Body of pancreas (tissue), 4 donors: ENCODE data around the gene IL22. TPM values are rescaled to one million over a fixed set of nuclear protein-coding genes. Genes with fewer than 3 reads are reported as not detected.

Source experiments
- ATAC-seq: fragments of 150-250 bp; one replicate; pipeline ENCODE4 v1.9.1; 2016
- DNase-seq, 4 donors: peaks; one replicate each; pipeline ENCODE4 v3.0.0-alpha.2; 2019
- H3K27ac ChIP-seq, 4 donors: fragments of 200-600 bp; sonication (generic); 1 replicate in 3 of 4; 2 replicates in 1 of 4; pipeline versions ENCODE4 v1.5.1 to v1.6.1; 2016 to 2019; ENCODE audit warnings: mild to moderate bottlenecking in 1 of 4, mixed read lengths in 1 of 4, moderate library complexity in 1 of 4
- H3K27me3 ChIP-seq, 2 donors: fragments of 200-600 bp; sonication (generic); one replicate each; pipeline ENCODE4 v1.6.0; 2016; ENCODE audit warnings: mild to moderate bottlenecking in 1 of 2
- H3K36me3 ChIP-seq, 2 donors: fragments of 200-600 bp; sonication (generic); replicated peaks in 1 of 2; 2 replicates each; pipeline ENCODE4 v1.5.1; 2016; ENCODE audit warnings: low read depth in 2 of 2; ENCODE audit not compliant: insufficient read depth in 1 of 2
- H3K4me1 ChIP-seq: fragments of 200-600 bp; sonication (generic); one replicate; pipeline ENCODE4 v1.6.0; 2016
- H3K4me3 ChIP-seq, 2 donors: fragments of 200-600 bp; sonication (generic); 1 replicate in 1 of 2; 2 replicates in 1 of 2; pipeline ENCODE4 v1.5.1; 2016 to 2019
- H3K9me3 ChIP-seq, 3 donors: fragments of 200-600 bp; sonication (generic); 1 replicate in 2 of 3; 2 replicates in 1 of 3; pipeline ENCODE4 v1.5.1; 2016
- CTCF ChIP-seq, 7 experiments: fragments of 450-650 bp in 4 of 7; fragments of 200-600 bp in 3 of 7; sonication (generic) in 3 of 7; IDR thresholded peaks; one replicate each; pipeline ENCODE4 v1.5.1; 2016 to 2019; ENCODE audit warnings: antibody characterized with exemption in 7 of 7
- POLR2A ChIP-seq, 3 donors: fragments of 450-650 bp; IDR thresholded peaks; one replicate each; pipeline ENCODE4 v1.6.1; 2016; ENCODE audit warnings: antibody characterized with exemption in 3 of 3, mild to moderate bottlenecking in 2 of 3
- WGBS, 2 donors: methylation state at CpG; one replicate each; pipeline ENCODE4 v1.1.5; 2017; 5-methylcytosine and 5-hydroxymethylcytosine counted together
- intact Hi-C: fragments of 100-400 bp; cut with DNase I; formaldehyde crosslinking; loops from one replicate; pipeline ENCODE4 v1.15.1; 2023
- total RNA-seq, 2 donors: library from RNA; depleted of rRNA; stranded (reverse); fragments of >200 nt; gene quantifications; one replicate each; pipeline ENCODE4 v1.1.0, GENCODE V29; 2016

IL22 gene
- total RNA-seq, 2 donors from 2014 or later = not detected

DNA sequence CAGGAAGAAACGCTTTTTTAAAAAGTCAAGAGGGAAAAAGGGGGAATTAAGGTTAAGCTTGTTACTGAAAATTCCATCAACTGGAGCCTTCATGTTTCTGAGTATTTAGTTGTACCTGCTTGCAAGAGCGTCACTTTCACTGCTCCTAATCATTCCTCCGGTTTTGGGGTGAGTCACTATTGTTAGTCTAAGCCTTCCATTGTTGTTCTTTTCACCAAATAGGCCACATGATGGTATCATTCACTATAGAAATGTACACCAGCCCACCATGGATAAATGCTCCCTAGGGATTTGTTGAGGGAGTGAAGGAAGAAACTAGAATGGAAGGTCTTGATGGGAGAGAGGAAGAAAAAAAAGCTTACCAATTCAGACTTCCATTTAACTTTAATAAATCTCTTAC, 3.0 kb downstream of the IL22 start:
- TF ChIP-seq POLR2A (IDR thresholded peaks at IDR 0.05) = no peak
- no peak for TF ChIP-seq CTCF (IDR thresholded peaks at IDR 0.05)
- H3K27me3 ChIP-seq = no peaks in the 10 kb centered on the region
- no peak overlapping the region for H3K4me3 ChIP-seq
- H3K36me3 ChIP-seq = no peaks in the 10 kb centered on the region
- WGBS, 2 donors = 64 to 77% methylated on average over 3 of the region's 3 CpGs
- no peaks in the 10 kb centered on the region for H3K9me3 ChIP-seq
- H3K27ac ChIP-seq = no peak overlapping the region
- no peak for ATAC-seq
- intact Hi-C loops = no loop called here
- peaks cover 2% of the 10 kb centered on the region for H3K4me1 ChIP-seq
- DNase-seq = no peak

DNA sequence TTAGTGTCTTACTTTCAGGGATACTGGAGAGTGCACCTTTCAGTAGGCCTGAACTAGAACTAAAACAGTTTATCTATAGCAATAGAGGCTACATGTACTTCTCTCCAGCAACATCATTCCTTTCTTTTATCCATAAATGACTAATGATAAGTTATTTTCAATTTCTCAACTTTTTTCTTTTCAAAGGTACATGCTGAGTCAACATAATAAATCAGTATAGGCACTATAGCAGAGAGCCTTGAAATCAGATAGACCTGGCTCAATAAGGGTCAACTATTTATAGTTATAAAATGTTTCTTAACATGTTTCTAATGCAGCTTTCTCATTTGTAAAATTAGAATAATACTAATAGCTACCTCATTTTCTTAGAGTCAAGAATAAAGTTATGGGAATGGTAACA, 5.6 kb downstream of the IL22 start:
- H3K27ac ChIP-seq = no peak overlapping the region
- H3K27me3 ChIP-seq = no peaks in the 10 kb centered on the region
- DNase-seq (no peak), ATAC-seq (no peak)
- TF ChIP-seq POLR2A (IDR thresholded peaks at IDR 0.05) = no peak
- no peak for TF ChIP-seq CTCF (IDR thresholded peaks at IDR 0.05)
- H3K9me3 ChIP-seq = no peaks in the 10 kb centered on the region
- no peaks in the 10 kb centered on the region for H3K36me3 ChIP-seq
- no peak overlapping the region for H3K4me3 ChIP-seq
- peaks cover 6% of the 10 kb centered on the region for H3K4me1 ChIP-seq
- intact Hi-C loops = no loop called here

GRCh38 chr12:68246350-68246749, 7.1 kb downstream of the IL22 start:
- intact Hi-C loops = no loop called here
- Histone ChIP-seq H3K27ac (no peak overlapping the region), H3K9me3 (no peaks in the 10 kb centered on the region), H3K36me3 (no peaks in the 10 kb centered on the region), H3K4me3 (no peak overlapping the region), H3K27me3 (no peaks in the 10 kb centered on the region), H3K4me1 (peaks cover 6% of the 10 kb centered on the region)
- ATAC-seq = no peak
- TF ChIP-seq CTCF (IDR thresholded peaks at IDR 0.05) = no peak
- no peak for TF ChIP-seq POLR2A (IDR thresholded peaks at IDR 0.05)
- no peak for DNase-seq
- WGBS, 2 donors = 88 to 94% methylated on average over 6 of the region's 6 CpGs

- Histone ChIP-seq H3K27ac (no peak overlapping the region), H3K4me1 (peaks cover 6% of the 10 kb centered on the region), H3K4me3 (no peak overlapping the region), H3K9me3 (no peaks in the 10 kb centered on the region), H3K36me3 (no peaks in the 10 kb centered on the region), H3K27me3 (no peaks in the 10 kb centered on the region)
- DNase-seq = no peak
- ATAC-seq = no peak
- intact Hi-C loops = no loop called here
- 33 to 38% methylated on average over 6 of the region's 6 CpGs for WGBS, 2 donors
- TF ChIP-seq CTCF (IDR thresholded peaks at IDR 0.05) = no peak
- TF ChIP-seq POLR2A (IDR thresholded peaks at IDR 0.05) = no peak
These were observed 8.0 kb downstream of the IL22 start for GRCh38 chr12:68245180-68246021.

DNA sequence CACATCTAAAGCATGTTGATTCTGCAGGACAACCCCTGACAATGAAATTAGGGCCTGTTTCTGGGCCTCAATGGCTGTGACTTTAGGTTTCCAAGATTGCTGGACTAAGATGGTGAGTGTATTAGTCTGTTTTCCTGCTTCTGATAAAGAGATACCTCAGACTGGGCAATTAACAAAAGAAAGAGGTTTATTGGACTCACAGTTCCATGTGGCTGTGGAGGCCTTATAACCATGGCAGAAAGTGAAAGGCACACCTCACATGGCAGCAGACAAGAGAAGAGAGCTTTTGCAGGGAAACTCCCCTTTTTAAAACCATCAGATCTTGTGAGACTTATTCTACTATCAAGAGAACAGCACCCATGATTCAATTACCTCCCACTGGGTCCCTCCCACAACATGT, 10.6 kb downstream of the IL22 start:
- Histone ChIP-seq H3K9me3 (no peaks in the 10 kb centered on the region), H3K27me3 (no peaks in the 10 kb centered on the region), H3K4me3 (no peak overlapping the region), H3K27ac (no peak overlapping the region), H3K36me3 (no peaks in the 10 kb centered on the region), H3K4me1 (peaks cover 6% of the 10 kb centered on the region)
- ATAC-seq (no peak), DNase-seq (no peak)
- intact Hi-C loops = no loop called here
- TF ChIP-seq POLR2A (IDR thresholded peaks at IDR 0.05) = no peak
- no peak for TF ChIP-seq CTCF (IDR thresholded peaks at IDR 0.05)
